Activated T-cell treated with anti-CD3 and anti-CD28 coated beads, Interleukin-2, amount 50 U/mL, for 72 hours (primary cell): ENCODE data around the gene WNT1. TPM values are rescaled to one million over a fixed set of nuclear protein-coding genes. Genes with fewer than 3 reads are reported as not detected.

Source experiments
- ATAC-seq, 2 donors: fragments of 150-1000 bp; cut with Tn5 transposase; replicated peaks in 1 of 2; 2 replicates each; pipeline ENCODE4 v1.10.0; 2021; ENCODE audit warnings: moderate library complexity in 2 of 2, mild to moderate bottlenecking in 1 of 2
- DNase-seq, 2 donors: peaks; one replicate each; pipeline ENCODE4 v3.0.0; 2021 to 2022; ENCODE audit warnings: mixed read lengths in 1 of 2
- H3K27ac Mint-ChIP-seq: one replicate; pipeline ENCODE4 v1.8.0; 2022; ENCODE audit warnings: mild to moderate bottlenecking, moderate library complexity, mixed read lengths
- H3K27me3 Mint-ChIP-seq: one replicate; pipeline ENCODE4 v1.8.0; 2022; ENCODE audit warnings: low read depth, mixed read lengths
- H3K36me3 Mint-ChIP-seq, 2 donors: one replicate each; pipeline ENCODE4 v1.8.0; 2022; ENCODE audit warnings: mixed read lengths in 2 of 2, mild to moderate bottlenecking in 1 of 2; ENCODE audit not compliant: insufficient read depth in 2 of 2
- H3K4me1 Mint-ChIP-seq: one replicate; pipeline ENCODE4 v1.8.0; 2022; ENCODE audit warnings: low read depth, mixed read lengths
- H3K4me3 Mint-ChIP-seq, 2 donors: one replicate each; pipeline ENCODE4 v1.8.0; 2022; ENCODE audit warnings: mild to moderate bottlenecking in 2 of 2, mixed read lengths in 2 of 2, moderate library complexity in 2 of 2
- H3K9me3 Mint-ChIP-seq, 2 donors: one replicate each; pipeline ENCODE4 v1.8.0; 2022; ENCODE audit warnings: mixed read lengths in 2 of 2
- total RNA-seq, 2 donors: library from RNA; stranded (reverse); gene quantifications; one replicate each; pipeline ENCODE4 v1.2.3, GENCODE V29; 2022

WNT1 gene
- total RNA-seq, 2 donors from 2014 or later: 0.42 TPM; not detected in 1

DNA sequence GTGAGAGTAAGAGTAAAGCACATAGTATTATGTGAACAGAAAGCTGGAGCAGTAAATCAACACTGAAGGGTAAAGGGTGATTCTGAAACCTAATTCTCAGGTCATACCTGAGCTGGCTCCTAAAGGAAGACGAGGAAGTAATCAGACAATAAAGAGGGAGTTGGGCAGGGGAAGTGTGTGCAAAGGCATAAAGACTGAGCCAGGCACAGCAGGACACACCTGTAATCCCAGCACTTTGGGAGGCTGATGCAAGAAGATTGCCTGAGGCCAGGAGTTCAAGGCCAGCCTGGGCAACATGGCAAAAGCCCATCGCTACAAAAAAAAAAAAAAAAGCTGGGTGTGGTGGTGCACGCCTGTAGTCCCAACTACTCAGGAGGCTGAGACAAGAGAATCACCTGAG, 30.4 kb upstream of the WNT1 start:
- no peaks in the 10 kb centered on the region for H3K27me3 Mint-ChIP-seq
- DNase-seq (no peak), ATAC-seq (no peak)
- H3K4me1 Mint-ChIP-seq: peaks cover 16% of the 10 kb centered on the region
- no peak overlapping the region for H3K4me3 Mint-ChIP-seq
- H3K9me3 Mint-ChIP-seq: no peaks in the 10 kb centered on the region
- H3K27ac Mint-ChIP-seq: no peak overlapping the region
- H3K36me3 Mint-ChIP-seq: peaks cover 2 to 3% of the 10 kb centered on the region in 2 donors

DNA sequence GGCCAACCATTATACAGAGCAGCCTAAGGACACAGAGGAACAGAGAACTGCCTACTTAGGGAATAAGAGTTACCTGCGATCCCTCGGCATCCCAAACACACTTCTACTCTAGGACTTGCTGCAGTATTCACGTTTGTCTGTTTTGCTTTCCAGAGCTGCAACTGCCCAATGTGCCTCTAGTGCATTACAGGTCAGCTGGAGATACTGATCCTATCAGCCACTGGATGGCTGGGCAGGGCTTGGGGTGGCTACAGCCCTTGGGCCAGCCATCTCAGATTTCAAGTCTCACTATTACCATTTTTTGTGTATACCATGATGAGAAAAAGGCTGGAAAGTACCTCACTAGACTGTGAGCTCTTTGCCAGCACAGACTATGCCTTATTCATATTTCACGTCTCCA, 25.4 kb upstream of the WNT1 start:
- H3K27me3 Mint-ChIP-seq: no peaks in the 10 kb centered on the region
- peaks cover 2 to 3% of the 10 kb centered on the region in 2 donors for H3K36me3 Mint-ChIP-seq
- no peaks in the 10 kb centered on the region for H3K9me3 Mint-ChIP-seq
- DNase-seq (no peak), ATAC-seq (no peak)
- H3K4me1 Mint-ChIP-seq: peaks cover 40% of the 10 kb centered on the region
- H3K27ac Mint-ChIP-seq: no peak overlapping the region
- H3K4me3 Mint-ChIP-seq: no peak overlapping the region

DNA sequence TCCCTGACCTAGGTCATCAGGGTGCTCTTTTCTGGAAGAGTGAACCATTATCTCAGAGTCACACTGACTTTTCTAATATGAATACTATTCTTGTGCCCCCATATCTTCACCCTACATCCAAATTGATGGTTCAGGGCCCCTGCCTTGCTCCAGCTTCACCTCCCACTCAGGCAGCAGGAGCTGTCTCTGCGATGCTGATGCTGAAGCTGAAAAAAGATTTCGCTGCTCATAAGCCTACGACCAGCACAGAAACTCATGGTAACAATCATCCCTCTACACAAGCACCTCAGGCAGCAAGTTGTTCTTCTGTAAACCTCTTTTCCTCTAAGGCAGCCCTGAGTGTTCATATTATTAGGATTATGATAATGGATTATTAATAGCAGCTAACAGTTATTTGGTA, 24.1 kb upstream of the WNT1 start:
- Mint-ChIP-seq H3K36me3 (no peaks in the 10 kb centered on the region), H3K27ac (no peak overlapping the region), H3K9me3 (no peaks in the 10 kb centered on the region), H3K4me1 (peaks cover 38% of the 10 kb centered on the region), H3K4me3 (no peak overlapping the region), H3K27me3 (peaks cover 4% of the 10 kb centered on the region)
- no peak for ATAC-seq
- no peak for DNase-seq

DNA sequence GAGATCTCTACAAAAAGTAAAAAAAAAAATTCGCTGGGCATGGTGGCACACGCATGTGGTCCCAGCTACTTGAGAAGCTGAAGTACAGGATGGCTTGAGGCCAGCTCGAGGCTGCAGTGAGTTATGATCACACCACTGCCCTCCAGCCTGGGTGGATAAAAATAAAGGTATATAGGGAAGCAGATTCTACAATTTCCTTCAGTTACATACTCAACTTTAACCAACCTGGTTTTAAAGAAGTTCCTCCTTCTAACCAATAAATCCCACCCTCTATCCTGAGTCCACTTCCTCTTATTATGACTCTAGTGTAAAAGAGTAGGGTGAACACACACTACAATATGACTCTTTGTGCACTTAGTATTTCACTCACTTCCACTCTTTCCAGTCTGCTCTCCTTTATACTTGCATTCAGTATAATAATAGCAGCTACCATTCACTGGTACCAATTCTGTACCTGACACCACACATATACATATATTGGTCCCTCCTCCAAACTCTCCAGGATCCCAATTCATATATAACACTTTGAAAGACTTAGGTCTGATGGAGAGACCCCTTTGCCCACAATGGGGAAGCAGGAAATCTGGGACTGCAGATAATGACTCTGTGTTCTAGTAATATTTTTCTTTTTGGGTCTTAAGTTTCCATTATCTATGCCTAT, 23.2 kb upstream of the WNT1 start:
- Mint-ChIP-seq H3K27me3 (peaks cover 12% of the 10 kb centered on the region), H3K27ac (no peak overlapping the region), H3K4me3 (peak overlapping the region; percentile 90 to 99), H3K36me3 (no peaks in the 10 kb centered on the region), H3K9me3 (no peaks in the 10 kb centered on the region), H3K4me1 (peaks cover 33% of the 10 kb centered on the region)
- ATAC-seq (no peak), DNase-seq (no peak)

DNA sequence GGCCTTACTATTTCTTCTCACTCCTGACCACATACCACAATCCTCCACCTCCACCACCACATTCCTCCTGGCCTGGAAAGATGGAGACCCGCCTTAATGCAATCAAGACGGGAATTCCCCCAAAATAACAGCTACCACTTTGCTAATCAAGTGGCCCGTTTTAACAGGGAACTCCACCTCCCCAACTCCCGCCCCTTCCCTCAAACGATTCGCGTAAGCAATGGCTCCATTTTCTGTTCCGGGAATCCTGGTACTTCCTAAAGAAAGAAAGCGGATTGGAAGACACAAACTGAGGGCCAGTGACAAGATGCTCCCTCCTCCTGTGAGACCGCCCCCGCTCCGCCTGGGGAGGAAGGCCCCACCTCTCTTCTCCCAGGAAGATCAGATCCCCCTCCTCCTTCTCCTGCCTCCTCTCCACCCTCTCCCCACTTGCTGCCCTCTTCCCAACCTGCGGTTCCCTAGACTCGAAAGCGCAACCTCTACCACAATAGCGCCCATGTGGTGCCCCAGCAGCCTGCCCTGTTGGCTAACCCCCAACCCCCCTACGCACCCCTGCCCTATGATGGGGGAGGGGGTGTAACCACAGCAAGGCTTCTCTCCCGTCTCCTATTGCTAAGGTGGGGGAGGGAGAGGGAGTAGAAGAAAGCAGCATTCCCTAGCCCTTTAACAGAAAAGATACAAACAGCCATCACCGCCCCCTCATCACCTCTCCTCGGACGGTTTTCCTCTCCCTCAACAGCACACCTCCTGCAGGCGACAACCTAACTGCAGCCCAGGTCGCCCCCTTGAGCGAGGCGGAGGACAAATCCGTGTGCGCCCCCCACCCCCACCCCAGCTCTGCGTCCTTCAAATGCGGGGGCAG, 21.6 kb upstream of the WNT1 start:
- ATAC-seq (peak; percentile 12 to 26), DNase-seq (peak in 1 of 2 donors; percentile 24)
- Mint-ChIP-seq H3K9me3 (no peaks in the 10 kb centered on the region), H3K27me3 (peaks cover 12% of the 10 kb centered on the region), H3K36me3 (no peaks in the 10 kb centered on the region), H3K4me1 (peaks cover 33% of the 10 kb centered on the region), H3K27ac (peak overlapping the region; percentile 79), H3K4me3 (peak overlapping the region; percentile 90 to 99)

DNA sequence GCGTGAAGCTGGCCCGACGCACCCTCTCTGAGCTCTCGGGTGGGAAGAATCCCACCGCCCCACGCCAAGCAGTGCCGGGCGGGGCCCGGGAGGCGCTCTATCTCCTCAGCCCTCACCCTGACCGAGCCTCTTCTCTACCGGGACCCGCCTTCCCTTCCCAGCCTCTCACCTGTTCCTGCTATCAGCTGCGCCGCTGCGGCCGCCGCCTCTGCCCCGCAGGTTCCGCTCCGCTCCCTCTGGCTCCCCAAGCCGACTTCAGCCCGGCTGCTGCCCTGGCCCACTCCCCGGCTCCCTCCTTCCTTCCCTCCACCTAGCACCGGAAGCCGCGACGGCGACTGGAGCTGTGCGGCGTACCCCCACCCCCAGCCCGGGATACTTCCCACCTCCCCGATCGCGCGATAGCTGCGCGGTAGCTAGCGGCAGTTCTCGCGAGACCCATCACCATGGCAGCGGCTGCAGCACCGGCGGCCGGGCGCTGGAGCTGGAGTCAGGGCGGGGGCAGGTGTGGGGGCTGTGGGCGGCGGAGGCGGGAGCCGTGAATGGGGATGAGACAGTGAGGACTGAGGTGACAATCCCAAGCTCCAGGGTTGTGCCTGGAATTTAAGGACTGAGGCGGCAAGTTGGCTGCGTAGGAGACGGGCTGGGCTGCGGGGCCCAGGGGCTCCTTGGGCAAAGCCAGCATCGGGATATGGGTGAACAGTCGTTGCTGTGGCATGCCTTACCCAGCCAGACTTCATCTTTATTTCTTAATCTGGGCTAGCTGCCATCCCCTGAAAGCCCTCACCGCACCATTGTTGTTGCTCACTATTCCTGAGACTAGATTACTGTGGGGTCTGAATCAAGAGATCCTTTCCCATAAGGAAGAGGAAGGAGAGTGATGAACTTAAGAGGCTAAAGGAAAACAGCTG, 20.7 kb upstream of the WNT1 start, which contains the start of gene ARF3:
Gene ARF3, minus strand, starts transcription at position 347 of the 908 bp plus-strand sequence. CDS start 16,392 bp downstream, outside the sequence.
- H3K4me3 Mint-ChIP-seq: peak within 1 kb of the TSS; percentile 90 to 99
- peak within 1 kb of the TSS; percentile 71 for H3K27ac Mint-ChIP-seq
- no peaks in the 10 kb centered on the region for H3K36me3 Mint-ChIP-seq

DNA sequence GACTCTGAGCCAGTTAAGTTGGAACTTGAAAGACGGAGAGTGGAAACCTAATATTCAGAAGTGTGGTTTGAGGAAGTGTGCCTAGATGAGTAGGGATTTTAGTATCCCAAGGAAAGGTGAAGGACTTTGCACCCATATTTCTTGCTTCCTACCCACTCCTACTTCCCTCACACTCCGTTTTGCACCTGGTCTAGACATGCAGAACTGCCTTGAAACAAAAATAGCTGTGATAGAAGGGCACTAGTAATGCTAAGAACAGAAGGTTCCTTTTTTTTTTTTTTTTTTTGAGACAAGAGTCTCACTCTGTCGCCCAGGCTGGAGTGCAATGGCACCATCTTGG, 20.1 kb upstream of the WNT1 start:
- Mint-ChIP-seq H3K27ac (no peak overlapping the region), H3K27me3 (peaks cover 12% of the 10 kb centered on the region), H3K4me3 (peak overlapping the region; percentile 90 to 99), H3K36me3 (no peaks in the 10 kb centered on the region), H3K4me1 (peaks cover 33% of the 10 kb centered on the region), H3K9me3 (no peaks in the 10 kb centered on the region)
- DNase-seq: no peak
- ATAC-seq: no peak

More for the DNA sequence above, 20.7 kb upstream of the WNT1 start, which contains the start of gene ARF3:
- no peaks in the 10 kb centered on the region for H3K9me3 Mint-ChIP-seq
- H3K27me3 Mint-ChIP-seq: peaks cover 12% of the 10 kb centered on the region
- H3K4me1 Mint-ChIP-seq: peaks cover 33% of the 10 kb centered on the region
- ATAC-seq (peak; percentile 99), DNase-seq (peak; percentile 94 to 95)

DNA sequence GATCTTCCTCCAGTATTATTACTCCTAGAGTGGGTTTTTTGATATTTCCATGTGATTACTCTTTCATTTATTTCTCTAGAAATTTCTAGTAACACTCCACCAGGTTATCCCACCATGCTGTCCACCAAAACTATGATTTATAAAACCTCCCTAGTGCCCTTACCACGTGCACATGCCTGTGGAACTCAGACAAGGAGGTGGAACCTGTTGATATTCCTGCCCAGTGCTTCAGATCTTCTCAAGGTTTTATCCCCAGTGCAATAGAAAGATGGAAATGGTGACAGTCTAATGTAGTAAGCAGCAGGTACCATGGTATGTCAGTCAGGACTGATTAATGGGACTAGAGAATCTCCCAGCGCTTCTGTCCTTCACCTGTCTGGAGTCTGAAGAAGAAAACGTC, 17.3 kb upstream of the WNT1 start:
- Mint-ChIP-seq H3K4me3 (no peak overlapping the region), H3K27ac (no peak overlapping the region), H3K36me3 (no peaks in the 10 kb centered on the region), H3K4me1 (peaks cover 24% of the 10 kb centered on the region), H3K27me3 (peaks cover 12% of the 10 kb centered on the region), H3K9me3 (no peaks in the 10 kb centered on the region)
- DNase-seq (no peak), ATAC-seq (no peak)

DNA sequence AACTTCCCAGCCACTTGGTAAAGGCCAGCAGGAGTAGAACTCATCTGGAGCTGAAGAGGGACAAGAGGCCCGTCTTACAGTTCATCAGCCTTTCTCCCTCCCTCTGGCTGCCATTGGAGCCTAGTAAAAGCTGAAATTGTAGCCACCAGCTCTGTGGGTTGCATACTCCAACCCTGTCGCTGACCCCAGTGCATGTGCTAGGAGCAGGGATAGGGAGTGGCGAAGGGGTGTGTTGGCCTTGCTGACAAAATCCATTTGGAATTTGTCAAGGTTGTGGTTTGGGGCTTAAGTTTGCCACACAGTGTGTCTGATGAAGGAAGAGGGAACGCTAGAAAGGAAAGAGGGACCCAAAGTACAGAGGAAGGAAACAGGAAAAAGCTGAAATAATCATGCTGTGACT, 16.8 kb upstream of the WNT1 start:
- ATAC-seq (no peak), DNase-seq (no peak)
- Mint-ChIP-seq H3K4me3 (no peak overlapping the region), H3K9me3 (no peaks in the 10 kb centered on the region), H3K36me3 (no peaks in the 10 kb centered on the region), H3K4me1 (peaks cover 19% of the 10 kb centered on the region), H3K27ac (no peak overlapping the region), H3K27me3 (peaks cover 12% of the 10 kb centered on the region)

DNA sequence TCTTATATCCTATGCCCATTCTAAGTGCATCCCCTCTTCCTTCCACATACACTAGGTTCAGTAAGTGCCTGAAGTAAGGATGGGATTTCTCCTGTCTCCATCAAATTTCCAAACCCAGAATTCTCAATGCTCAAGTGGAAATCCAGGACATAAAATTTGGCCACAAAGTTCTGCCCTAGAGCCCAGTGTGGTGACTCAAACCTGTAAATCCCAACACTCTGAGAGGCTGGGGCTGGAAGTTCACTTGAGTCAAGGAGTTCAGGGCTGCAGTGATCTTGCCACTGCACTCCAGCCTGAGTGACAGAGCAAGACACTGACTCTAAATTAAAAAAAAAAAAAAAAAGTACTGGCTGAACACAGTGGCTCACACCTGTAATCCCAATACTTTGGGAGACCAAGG, 16.3 kb upstream of the WNT1 start:
- ATAC-seq (no peak), DNase-seq (no peak)
- Mint-ChIP-seq H3K9me3 (no peaks in the 10 kb centered on the region), H3K27me3 (peaks cover 12% of the 10 kb centered on the region), H3K4me3 (no peak overlapping the region), H3K36me3 (no peaks in the 10 kb centered on the region), H3K4me1 (peaks cover 15% of the 10 kb centered on the region), H3K27ac (no peak overlapping the region)

DNA sequence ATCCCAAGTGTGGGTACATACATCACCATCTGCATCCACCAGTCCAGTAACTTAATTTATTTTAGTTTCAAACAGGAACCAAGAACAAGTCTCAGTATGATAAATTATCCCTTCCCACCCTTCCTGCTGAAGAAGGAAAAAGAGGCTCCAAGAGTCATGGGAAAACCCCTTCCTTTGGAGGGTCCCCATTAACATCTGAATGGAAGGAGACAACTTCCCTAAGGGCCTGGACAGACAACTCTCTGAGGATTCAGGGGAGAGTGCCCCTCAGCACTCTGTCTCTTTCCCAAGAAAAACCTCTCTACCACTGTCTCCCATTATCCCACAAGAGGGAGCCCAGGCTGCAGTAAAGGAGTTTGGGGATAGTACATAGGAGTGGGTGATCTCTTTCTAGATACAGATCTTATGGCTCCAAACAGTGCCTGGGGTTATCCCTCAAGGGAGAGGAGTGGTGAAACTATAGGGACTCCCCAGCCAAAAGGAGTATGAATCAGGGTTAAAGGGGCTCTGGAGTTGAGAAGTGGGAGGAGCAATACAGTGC, 12.8 kb upstream of the WNT1 start:
- Mint-ChIP-seq H3K9me3 (no peaks in the 10 kb centered on the region), H3K4me3 (no peak overlapping the region), H3K27me3 (peaks cover 19% of the 10 kb centered on the region), H3K4me1 (peaks cover 21% of the 10 kb centered on the region), H3K27ac (no peak overlapping the region), H3K36me3 (no peaks in the 10 kb centered on the region)
- DNase-seq (no peak), ATAC-seq (peak in 1 of 2 donors; percentile 42)

DNA sequence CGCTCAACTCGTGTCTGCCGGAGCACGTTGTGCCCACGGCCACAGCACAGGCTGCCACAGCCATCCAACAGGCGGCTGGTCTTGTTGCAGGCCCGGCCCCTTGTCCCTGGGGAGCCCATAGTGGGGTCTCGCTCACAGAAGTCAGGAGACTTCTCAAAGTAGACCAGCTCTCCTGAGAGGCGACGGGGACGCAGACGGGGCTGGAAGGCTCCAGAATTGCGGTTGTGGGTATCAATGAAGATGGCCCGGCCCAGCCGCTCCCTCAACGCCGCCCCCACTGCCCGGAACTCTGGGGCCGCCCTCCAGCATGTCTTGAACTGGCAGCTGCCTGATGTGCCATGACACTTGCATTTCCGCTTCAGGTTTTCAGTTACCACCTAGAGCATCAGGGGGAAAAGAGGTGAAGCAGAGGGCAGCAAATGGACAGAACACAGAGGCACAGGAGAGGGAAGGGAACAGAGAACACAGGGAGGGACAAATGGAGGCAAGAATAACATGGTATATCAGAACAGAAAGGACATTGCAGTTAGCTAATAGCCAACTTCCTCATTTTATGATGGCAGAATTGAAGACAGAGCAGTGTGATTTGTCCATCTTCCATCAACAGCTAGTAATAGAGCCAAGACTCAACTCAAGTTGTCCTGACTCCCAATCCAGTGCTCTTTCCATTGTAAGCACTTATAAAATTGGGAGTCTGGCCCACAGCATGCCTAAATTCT, 11.8 kb upstream of the WNT1 start:
- no peak for DNase-seq
- no peak overlapping the region for H3K4me3 Mint-ChIP-seq
- ATAC-seq: no peak

More for the DNA sequence above, 11.8 kb upstream of the WNT1 start:
- H3K4me1 Mint-ChIP-seq: peaks cover 29% of the 10 kb centered on the region
- peaks cover 29% of the 10 kb centered on the region for H3K27me3 Mint-ChIP-seq
- no peak overlapping the region for H3K27ac Mint-ChIP-seq
- H3K36me3 Mint-ChIP-seq: no peaks in the 10 kb centered on the region
- H3K9me3 Mint-ChIP-seq: no peaks in the 10 kb centered on the region
